Mesenteric fat pad (tissue), 1 donor: ENCODE data around the gene ERBB4. TPM values are rescaled to one million over a fixed set of nuclear protein-coding genes. Genes with fewer than 3 reads are reported as not detected.

Source experiments
- DNase-seq: peaks from one replicate; pipeline ENCODE4 v3.0.0-alpha.2; 2020; ENCODE audit warnings: low spot score
- total RNA-seq: library from RNA; stranded (reverse); fragmentation: NEBNext Ultra II Directional; extraction: Animal tissue kit (Norgen Biotek cat#: 25700); gene quantifications from one replicate; pipeline ENCODE4 v1.2.1, GENCODE V29; 2021
- donor health status: DM: yes; HTN: yes; CAD: no.

The ERBB4 gene
- total RNA-seq, 1 donor from 2014 or later, result 0.45 TPM

DNA sequence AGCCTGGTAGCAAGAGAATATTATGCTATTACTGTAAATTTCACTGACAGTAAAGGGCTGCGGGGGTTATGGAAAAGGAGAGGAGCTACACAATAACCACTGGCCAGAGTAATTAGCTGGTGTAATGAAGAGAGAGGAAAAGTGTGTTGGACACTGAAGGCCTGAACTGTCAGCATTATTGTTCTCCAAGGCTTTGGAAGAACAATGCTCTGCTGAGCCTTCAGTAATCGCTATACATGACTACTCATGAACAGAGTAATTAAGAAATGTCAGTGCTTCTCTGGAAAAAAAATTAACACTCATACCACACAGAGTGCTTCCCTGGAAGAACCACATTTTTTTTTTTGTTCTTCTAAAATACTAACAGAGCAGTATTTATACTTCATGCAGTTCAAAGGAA, 1050.9 kb downstream of the ERBB4 start:
- DNase-seq, result no peak

DNA sequence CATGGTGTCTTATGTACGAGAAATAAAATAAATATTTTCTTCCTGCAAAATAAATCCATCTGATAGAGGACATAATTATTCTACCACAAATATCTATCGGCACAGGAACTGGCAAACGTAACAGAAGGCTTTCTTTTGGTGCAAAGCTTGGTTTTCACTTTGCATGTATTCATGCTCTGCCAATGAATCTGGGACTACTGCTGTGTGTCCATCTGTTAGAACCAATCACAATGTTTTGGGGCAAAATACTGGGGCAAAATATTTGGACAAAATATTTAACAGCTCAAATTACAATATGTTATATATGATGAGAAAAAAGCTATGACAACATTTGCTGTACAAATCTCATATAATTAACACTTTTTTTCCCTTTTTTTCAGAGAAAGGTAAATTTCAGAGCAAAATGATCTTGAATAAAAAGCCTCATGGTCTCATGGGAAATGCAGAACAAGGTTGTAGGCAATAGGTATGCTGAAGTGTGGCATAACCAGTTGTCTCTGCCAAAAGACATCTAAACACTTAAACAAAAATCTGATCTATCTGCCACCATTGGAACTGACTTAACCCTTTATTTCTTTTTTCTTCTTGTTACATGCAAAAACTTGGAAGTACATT, 1059.0 kb downstream of the ERBB4 start:
- DNase-seq, result no peak

DNA sequence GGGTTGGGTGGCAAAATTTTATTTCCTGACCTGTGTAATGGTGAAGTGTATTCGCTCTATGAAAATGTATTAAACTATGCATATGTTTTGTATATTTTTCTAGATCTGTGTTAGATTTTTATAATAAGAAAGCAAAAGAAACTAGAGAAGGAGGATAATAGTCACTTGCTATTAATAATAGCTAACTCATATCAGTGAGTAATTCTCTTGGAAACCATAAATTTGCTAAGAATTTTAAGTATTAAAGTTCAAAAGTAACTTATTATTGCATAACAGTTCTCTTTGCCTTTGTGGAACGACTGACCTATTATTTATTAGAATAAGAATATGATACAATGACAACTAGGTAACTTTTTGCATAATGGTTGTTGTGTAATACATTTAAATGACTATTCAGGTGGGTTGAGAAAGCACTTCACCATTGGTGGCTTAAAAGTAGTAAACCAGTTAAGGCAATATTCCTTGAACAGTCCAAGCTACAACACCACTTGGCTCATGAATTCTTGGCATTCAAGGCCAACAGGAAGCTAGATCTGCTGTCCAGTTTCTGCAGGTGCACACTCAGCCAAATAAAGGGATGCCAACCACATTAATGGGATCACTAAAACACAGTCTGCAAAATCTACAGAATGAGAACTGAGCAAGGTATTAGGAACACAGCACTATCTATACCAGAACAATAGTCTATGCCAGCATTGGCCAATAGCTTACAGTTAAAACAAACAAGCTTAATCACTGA, 1060.9 kb downstream of the ERBB4 start:
- DNase-seq, result no peak

DNA sequence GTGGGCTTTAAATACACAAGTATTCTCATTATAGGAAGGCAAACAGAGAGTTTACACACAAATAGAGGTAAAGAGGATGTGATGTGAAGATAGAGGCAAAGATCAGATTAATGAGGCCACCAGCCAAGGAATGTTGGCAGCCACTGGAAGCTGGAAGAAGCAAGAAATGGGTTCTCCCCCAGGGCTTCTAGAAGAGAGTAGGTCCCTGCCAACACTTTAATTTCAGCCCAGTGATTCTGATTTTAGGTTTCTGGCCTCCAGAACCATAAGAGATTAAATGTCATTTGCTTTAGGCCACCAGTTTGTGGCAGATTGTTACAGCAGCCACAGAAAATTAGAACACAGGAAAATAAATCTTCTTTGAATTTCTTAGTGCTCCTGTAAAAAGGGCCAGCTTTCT, 1065.5 kb downstream of the ERBB4 start:
- DNase-seq, result no peak

DNA sequence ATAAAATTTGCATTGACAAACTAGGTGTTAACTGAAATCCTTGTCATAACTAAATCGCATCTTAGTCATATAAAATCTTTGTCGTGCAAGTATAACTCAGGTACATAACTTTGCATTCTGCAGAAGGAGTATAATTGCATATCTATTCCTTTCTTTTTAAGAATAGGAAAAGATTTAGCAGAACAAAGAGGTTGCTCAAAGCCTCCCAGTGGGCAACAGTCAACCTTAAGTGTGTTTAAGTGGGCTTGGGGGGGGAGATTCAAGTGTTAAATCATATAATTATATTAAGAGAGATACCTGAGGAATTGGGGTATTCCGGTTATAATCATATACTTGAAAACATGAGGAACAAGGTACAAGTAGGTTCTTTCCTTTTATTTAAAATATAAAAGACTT, 1068.9 kb downstream of the ERBB4 start:
- DNase-seq, result no peak

DNA sequence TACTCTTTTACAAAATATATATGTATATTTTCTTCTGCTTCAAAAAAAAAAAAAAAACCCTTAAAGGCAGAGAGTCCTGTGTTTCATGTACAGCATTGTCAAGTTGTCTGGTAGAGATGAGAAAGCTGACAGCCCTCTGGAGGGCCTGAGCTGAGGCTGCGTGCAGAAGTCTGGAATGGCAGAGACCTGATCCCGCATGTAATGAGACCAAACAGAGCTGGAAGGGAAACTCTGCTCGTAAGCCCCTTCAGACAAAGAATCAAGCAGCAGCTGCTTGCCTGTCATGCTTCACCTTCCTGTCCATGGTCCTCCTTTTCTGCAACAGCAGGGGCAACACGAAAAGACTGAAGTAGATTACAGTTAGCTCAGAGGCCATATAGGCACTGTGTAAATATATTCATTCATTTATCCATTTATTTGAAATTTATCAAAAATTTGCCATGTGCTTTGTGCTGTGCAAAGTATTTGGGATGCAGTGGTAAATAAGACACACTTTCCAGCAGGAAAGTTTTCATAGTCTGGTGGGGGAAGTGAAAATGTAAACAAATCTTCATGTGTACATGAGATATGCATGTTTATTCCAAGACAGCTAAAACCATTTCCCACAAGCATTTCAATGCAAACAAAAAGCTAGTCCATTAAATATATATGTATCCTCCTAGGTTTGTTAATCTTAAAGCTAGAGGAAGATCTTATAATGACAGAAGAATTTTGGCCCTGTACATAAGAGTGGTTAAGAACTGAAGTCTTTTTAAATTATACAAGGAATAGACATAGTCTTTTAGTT, 1069.5 kb downstream of the ERBB4 start:
- DNase-seq, result no peak

DNA sequence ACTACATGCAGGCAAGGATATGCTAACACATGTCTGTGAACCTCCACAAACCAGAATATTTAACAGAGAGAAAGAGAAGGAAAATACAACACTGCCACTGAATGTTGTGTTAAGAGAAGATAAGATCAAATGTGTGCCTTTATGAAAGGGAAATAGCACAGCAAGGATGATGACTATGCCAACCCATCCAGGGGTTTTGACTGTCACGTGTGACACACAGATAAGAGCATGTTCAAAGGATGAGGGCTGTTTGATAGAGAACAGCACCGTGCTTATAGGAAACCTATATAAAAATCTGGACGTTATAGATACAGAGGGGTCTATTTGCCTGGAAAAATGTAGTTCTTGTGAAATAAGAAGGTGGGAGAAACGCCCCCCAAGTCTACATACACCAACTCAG, 1070.4 kb downstream of the ERBB4 start:
- DNase-seq, result no peak

DNA sequence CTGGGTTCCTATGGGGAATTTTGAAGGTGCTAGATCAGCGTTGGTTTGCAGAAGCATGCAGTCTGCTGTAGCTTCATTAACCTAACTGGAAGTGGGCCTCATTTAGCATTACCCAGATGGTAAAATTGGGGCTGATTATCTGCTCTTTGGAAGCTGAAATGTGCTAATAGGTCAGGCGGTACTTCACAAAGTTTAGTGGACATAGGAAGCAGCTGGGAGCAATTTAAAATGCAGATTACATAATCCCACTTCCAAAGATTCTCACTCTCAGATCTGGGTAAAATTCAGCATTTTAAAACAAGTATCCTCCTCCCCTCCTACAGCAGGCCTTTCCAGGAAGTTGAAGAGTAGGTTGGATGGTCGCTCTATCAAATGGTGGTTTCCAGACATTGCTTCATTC, 1075.2 kb downstream of the ERBB4 start:
- DNase-seq, result no peak

DNA sequence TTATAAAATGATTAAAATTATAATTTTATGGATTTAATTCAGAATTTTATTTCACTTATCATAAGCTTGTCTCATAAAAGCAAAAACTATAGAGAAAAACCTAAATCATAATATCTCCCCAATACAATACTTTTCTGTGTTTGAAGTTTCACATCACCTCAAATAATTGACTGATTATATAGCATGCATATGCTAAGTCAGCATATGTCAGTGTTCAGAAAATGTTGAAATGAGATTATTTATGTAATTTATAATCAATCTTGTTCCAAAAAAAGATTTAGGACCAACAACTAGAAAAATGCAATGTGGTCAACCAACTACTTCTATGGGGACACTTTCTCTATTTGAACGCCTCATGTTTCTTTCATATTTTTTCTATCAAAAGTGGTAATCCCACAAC, 1079.6 kb downstream of the ERBB4 start:
- no peak for DNase-seq

DNA sequence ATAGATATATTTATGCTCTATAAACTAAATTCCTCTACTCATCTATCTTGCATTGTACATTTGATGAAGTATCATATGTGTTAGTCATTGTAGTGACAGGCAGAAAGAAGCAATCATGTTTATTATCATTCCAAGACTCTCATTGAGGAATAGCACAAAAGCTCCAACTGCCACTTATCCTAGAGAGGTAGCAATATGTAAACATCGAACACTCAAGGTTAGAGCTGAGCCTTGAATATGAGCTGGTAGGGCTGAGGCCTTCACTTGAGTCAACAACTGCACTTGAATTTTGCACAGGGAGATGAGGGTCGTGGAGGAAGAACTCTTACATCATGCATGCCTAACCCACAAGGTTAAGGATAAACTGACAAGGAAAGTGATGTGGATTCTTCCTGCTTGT, 1081.3 kb downstream of the ERBB4 start:
- no peak for DNase-seq

DNA sequence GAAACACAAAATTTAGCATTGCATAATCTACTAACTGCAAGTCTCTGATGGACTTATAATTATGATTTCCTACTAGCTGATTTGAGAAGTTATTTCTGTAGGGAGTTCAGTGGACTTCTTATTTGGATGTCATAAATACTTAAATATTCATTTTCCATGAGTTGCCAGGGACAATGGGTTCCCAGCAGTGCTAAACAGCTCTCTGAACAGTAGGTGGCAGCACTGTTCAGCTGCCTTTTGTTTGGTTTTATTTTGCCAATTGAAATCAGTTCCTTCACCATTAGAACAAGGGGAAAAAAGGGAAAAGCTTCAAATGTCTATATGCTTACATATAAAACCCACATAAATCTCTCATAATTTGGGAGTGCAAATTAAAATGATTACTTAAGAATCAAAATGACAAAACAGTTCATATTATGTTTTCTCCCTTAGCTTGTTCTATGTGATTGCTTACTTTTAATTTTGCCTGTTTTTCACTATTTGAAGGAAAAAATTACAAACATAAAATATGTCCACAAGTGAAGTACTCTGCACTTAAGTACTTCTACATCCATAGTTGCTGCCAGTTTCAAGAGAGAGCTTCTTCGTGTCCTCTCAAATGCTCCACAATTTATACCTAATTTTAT, 1083.3 kb downstream of the ERBB4 start:
- no peak for DNase-seq

DNA sequence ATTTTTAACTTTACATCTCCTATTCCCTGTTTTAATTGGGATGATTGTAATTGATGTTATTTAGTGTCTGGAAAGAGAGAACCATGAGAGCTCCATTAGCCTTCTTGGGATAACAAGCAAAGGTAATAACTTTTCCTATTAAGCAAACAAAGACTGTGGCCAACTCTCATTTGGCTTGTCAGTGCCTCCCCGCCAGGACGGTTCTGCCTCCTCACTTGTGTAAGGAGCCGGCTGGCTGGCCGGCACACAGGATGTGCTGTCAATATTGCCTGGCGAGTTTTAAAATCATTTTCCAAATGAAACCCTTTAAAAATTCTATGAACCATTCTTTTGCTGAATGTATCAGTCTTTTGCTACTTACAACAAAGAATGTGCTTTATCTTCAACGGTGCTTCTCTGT, 1083.9 kb downstream of the ERBB4 start:
- DNase-seq, result no peak

DNA sequence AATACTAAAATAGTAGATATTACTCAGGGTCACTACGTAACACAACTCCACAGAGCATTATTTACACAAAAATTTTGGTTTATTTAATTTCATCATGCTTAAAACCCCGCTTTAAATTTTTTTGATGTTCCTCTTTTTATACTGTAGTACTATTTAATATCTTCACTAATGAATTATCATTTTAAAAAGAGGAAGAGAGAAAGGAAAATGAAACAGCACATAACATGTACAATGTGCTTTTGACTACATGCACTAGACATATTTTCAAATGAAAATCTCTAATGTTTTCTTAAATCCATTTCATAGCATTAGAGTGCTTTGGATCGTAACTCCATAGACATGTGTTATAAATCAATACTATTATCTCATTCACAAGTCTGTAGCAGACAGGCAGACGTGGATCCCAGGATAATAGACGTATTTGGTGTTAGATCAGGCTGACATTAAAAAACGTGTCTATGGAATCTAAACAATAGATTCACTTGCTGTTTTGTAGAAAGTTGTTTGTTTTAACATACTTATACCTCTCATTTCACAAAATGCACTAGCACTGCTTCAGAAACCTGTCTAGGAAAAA, 1085.2 kb downstream of the ERBB4 start:
- no peak for DNase-seq

DNA sequence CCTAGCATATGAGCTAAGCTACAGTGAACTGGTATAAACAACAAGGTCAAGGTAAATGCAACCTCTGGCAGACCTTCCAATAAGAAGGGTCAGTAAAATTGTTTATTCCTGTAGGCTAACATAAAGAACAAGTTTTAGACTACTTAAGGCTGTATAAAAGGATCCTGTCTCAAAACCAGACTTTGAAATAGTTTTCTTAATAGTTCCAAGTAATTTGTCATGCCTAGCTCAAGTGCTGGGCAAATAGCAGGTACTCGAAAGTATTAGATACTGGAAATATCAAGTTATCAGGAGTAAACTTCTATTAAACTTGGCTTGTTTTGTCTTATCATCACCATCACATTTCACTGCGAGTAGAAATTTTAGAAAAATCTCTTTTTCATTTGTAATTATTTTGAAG, 1087.0 kb downstream of the ERBB4 start:
- DNase-seq, result no peak

DNA sequence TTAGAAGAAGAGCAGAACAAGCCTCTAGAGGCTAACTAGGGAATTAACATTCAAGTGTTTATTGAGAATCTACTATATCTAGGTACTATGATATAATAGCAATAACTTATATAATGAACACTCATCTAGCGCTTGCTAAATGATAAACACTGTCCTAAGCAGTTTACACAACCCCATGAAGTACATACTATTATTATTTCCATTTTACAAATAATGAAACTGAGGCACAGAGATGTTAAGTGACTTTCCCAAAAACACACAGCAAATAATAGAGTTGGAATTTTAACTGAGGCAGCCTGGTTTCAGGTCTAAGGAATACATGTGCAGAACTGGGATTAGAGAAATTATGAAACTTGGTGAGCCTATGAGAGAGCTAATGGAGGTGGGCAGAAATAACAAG, 1088.8 kb downstream of the ERBB4 start:
- no peak for DNase-seq

DNA sequence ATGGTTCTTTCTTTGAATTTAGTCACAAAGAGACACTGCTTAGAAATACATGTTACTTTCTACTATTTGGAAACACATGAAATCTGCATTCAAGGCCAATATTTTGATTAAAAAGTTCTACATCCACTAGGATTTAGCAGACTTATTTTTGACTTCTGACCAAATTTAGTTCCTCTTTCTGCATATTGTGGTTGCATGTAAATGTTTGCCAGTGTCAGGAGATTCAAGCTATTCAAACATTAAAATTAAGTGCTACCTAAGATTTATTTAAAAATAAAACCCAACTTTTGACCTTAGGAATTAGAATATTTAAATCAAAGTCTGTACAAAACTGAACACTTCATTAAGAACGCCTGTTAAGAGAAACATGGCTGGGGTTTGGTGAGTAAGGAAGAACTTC, 1091.1 kb downstream of the ERBB4 start:
- DNase-seq, result no peak

DNA sequence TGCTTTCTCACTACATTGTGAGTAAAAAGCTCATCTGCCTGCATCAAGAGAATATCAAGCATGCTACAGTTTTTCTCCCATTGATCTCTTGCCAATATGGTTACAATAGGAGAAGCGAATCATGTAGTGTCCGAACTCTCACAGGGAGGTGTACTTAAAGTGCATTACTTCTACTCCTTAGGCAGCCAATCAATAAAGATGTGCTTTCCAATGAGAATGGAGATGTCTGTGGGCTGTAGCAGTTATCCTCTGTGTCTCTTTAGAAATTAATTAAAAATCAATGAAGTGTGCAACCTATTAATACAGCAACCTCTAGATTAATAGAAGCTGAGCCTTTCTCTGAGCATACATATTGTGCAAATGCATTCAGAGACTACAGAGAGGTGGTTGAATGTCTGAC, 1098.5 kb downstream of the ERBB4 start:
- DNase-seq, result no peak

DNA sequence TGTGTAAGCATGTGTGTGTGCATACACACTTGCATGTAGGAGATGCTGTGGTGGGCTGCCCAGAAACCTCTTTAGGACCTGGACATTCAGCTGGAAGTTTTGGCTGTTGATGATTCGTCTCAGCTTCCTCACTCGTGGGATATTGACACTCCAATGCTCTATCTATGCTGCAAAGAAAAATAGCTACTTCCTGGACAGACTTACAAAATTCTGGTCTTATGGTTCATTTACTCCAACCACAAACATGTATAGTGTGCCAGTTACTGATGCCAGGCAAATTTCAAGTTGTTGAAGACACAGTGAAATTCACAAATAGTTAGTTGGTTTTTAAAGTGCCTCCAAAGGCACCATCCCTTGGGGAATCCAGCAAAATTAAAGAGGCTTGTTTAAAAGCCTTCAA, 1099.6 kb downstream of the ERBB4 start:
- DNase-seq, result no peak

DNA sequence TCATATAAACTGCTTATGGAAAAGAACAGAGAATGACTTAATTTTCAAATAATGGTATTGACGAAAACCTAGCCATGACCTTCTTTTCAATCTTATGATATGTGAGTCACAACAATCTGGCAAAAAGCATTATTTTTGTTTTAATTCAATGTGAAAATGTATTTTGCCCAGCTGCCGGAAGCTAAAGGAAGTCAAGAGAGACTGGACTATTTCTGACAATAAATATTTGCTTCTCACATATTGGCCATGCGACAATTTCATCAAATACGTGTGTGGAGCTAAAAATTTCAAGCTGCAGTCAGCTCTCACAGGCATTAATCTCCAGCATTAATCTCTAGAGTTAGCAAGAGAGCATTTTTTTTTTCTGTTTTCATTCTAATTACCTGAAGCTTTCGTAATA, 1101.2 kb downstream of the ERBB4 start:
- no peak for DNase-seq

DNA sequence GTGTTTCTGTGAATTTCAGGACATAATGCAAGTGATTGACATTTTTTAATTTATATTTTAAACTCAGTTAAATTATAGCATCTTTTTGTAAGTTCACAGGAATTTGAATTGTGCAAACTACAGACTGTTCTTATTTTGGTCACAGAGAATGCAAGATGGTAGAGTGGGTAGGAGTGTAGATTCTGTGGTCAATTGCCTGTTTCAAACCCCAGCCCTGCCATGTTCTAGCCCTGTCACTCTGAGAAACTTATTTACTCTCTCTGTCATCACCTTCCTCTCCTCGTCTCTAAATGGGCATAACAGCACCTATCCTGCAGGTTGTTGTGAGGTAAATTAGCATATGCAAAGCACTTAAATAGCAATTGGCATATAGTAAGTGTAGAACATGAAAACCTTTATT, 1102.4 kb downstream of the ERBB4 start:
- no peak for DNase-seq

DNA sequence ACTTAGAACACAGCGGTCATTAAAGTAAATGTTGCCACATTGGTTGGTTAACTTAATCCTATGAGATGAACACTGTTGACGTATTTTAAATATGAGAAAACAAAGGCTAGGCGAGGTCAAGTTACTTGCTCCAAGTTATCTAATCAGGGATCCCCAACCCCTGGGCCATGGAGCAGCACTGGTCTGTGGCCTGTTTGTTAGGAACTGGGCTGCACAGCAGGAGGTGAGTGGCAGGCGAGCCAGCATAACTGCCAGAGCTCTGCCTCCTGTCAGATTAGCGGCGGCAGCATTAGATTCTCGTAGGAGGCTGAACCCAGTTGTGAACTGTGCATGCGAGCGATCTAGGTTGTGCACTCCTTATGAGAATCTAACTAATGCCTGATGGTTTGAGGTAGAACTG, 1103.3 kb downstream of the ERBB4 start:
- DNase-seq, result no peak

DNA sequence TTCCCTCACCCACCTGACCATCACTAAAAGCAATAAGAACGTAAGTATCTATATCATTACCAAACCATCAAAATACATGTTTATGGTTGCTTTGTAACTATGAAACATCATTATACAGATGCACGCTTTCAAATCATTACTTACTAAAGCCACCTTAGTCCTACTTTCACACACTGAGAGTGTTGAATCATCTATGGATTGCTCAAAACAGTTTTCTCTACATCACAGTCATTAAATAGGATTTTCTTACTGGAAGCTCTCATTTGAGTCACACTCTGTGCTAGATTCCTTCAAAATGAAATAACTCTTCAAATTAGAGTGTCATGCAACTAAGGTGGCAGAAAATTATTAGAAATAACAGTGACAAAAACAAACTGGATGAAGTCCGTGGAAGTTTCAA, 1103.8 kb downstream of the ERBB4 start:
- no peak for DNase-seq
